Uterus (tissue), 2 donors: ENCODE data around the gene CD80.

Experiments used
- POLR2A ChIP-seq, 2 donors: fragments of 450-650 bp; IDR thresholded peaks; one replicate each; pipeline ENCODE4 v1.6.1; 2016; ENCODE audit warnings: antibody characterized with exemption in 2 of 2, mild to moderate bottlenecking in 1 of 2, moderate library complexity in 1 of 2
- TF ChIP-seq, protein P1 (sequence below), 4 experiments: fragments of 200-600 bp in 2 of 4; fragments of 450-650 bp in 2 of 4; sonication (generic) in 2 of 4; IDR thresholded peaks; one replicate each; pipeline ENCODE4 v1.5.1; 2016 to 2019; ENCODE audit warnings: antibody characterized with exemption in 4 of 4, mild to moderate bottlenecking in 2 of 4, moderate library complexity in 1 of 4

DNA sequence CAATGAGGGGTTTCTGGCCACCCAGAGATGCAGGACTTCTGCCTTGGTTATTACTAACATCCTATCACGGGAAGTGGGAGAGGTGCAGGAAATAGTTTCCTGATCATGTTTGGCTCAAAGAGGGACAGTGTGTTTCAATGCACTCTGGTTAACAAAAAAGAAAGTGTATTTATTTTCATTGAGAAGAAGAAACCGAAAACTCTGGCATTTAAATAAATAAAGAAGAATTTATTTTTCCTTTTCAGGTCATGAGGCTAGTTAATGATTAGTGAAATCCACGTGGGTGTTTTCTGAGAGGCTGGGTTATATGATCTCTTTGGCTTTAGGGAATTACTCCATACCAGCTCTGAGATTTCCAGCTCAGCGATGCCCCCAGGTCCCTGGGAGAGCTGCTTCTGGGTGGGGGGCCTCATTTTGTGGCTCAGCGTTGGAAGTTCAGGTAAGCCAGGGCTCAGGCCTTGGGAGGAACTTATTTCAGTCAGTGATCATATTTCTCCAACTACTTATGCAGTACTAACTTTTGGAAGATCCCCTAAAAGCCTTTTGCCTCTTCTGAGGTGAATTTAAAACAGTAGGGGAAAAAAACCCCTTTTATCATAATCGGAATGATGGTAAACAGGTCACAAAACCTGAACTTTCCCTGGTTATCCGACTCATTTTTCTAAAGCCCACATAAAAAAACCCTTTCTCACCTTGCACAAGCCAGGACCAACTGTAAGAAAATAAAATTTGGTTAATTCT, 38.3 kb upstream of the CD80 start, which contains the start of gene PLA1A:
- TF ChIP-seq, protein P1, sequence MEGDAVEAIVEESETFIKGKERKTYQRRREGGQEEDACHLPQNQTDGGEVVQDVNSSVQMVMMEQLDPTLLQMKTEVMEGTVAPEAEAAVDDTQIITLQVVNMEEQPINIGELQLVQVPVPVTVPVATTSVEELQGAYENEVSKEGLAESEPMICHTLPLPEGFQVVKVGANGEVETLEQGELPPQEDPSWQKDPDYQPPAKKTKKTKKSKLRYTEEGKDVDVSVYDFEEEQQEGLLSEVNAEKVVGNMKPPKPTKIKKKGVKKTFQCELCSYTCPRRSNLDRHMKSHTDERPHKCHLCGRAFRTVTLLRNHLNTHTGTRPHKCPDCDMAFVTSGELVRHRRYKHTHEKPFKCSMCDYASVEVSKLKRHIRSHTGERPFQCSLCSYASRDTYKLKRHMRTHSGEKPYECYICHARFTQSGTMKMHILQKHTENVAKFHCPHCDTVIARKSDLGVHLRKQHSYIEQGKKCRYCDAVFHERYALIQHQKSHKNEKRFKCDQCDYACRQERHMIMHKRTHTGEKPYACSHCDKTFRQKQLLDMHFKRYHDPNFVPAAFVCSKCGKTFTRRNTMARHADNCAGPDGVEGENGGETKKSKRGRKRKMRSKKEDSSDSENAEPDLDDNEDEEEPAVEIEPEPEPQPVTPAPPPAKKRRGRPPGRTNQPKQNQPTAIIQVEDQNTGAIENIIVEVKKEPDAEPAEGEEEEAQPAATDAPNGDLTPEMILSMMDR (IDR thresholded peaks at IDR 0.05) = no peak
- no peak for TF ChIP-seq POLR2A (IDR thresholded peaks at IDR 0.05)
